HG03558 (cell line): ENCODE results near the gene SLC9A9.
"Not testable (repeated sequence)": the region's sequence is repeated elsewhere in the genome, so short reads cannot be mapped to it uniquely, and the experiment has no call there.

Experiments
- ATAC-seq: cut with Tn5 transposase; IDR thresholded peaks from one replicate; pipeline ENCODE4 v1.9.1; 2021; ENCODE audit warnings: moderate number of reproducible peaks; ENCODE audit not compliant: unreplicated experiment; ENCODE audit errors: extremely low read depth

Gene SLC9A9

DNA sequence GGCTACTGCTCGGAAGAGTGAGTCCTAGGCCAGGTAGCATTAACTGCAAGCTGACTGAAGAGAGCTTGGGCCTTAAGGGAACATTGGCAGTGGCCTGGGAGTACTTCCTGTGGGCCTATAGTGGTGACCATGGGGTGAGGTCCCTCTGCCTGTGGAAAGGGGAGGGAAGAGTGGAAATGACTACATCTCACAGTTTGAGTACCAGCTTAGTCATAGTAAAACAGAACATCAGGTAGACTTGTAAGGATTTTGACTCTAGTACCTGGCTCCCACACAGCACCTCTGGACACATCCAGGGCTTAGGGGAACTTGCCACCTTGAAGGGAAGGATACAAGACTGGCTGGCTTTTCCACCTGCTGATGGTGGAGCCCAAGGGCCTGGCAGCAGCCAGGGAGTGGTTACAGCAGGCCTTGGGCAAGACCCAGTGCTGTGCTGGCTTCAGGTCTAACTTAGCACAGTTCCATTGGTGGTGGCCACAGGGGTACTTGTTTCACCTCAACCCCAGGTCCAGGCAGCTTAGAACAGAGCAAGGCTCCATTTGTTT is 147.8 kb downstream of the SLC9A9 start:
- no peak for ATAC-seq

DNA sequence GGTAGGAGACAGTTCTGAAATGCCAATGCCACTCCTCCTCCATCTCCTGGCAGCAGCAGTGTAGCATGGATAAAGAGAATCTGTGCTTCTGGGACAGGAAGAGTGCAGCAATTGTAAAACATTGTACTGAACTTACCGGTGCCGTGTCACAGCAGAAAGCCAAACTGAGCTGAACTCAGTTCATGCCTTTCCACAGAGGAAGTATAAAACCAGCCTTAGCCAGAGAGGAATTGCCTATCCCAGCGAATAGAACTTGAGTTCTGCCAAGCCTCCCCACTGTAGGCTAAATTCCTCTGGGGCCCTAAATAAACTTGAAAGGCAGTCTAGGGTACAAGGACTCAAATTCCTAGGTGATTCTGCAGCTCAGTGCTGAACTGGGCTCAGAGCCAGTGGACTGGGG is 148.8 kb downstream of the SLC9A9 start:
- no peak for ATAC-seq

DNA sequence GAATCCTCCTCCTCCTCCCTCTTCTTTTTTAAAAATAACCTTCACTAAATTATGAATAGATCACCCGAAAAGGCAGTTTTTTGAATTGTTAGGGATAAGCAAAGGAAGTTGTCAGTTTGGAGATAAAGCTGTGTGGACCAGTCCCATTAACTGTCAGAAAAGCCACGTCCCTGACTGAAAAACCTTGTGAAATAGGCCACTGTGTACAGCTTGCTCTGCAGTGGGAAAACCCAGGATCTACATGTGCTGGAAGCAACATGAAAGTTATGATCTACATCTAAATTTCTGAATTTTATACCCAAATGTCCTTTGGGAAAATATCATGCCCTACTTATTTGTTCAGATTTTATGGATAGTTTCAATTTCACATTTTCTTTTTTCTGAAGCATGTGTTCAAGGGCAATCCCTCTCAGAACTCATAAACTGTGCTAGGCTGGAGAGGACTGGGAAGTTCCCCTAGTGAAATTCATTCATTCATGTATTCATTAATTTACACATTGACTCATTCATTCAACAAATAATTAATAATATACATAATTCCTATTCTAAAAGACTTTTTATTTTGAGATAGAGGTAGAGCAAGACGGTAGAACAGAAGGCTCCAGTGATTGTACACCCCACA is 149.5 kb downstream of the SLC9A9 start:
- no peak for ATAC-seq

DNA sequence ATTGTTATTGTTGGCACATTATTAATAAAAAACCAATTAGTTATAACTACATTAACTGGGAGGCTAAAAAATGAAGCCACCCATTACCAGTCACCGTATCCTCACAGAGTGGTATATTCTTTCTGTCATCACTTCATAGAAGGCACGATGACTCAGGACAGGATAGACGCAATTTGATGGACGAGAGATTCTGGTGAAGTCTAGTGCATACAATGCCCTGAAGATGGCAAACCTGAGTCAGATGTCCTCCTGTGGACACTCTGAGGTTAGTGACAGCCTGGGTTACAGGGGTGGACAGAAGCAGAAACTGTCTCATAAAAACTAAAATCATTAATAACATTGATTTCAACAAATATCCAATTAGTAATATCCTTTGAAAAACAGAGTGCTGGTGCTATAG is 150.3 kb downstream of the SLC9A9 start:
- ATAC-seq, result no peak

DNA sequence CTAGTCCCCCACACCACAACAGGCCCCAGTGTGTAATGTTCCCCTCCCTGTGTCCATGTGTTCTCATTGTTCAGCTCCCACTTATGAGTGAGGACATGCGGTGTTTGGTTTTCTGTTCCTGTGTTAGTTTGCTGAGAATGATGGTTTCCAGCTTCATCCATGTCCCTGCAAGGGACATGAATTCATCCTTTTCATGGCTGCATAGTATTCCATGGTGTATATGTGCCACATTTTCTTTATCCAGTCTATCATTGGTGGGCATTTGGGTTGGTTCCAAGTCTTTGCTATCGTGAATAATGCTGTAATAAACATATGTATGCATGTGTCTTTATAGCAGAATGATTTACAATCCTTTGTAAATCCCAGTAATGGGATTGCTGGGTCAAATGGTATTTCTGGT is 152.9 kb downstream of the SLC9A9 start:
- ATAC-seq, result not testable (repeated sequence)

DNA sequence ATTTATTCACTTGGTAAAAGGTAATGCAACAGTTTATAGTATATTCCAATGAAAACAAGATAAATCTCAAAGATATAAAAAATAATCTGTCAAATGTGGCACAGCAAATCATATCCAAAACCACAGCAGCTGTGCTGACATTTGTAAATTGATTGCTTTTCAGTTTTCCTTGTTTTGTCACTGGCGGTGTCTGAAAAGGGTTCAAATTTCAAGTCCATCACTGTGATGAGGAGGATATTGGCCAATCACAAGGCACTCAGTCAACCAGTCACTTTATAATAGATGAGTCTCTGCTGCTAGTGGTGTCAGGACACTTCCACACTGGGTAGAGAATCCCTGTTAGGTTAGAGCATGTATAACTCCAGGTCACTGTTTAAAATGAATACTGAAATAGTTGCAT is 154.8 kb downstream of the SLC9A9 start:
- no peak for ATAC-seq

DNA sequence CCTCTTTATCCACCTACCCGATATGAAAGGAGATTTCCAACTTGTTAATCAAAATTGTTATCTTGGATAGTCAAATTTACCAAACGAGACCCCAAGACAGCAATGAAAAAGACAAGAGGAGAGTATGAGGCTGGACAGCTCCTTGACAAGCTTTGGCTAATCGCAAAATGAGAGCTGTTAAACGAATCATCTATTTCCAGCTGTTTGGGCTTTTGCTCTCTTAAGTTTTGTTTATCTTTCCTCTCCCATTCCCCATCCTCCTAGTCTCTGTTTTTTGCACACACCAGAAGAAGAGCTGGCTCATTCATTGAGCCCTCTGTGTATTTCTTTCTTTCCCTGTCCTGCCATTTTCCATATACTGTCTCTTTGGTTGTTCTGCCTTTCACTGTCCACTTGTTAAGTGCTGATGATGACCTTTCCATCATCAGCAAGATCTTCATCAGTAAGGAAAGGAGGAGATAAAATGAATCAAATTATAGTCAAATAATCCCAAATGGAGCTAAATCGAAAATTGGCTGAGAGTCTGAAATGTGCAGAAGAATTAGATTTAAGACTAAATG is 161.6 kb downstream of the SLC9A9 start:
- ATAC-seq, result no peak

DNA sequence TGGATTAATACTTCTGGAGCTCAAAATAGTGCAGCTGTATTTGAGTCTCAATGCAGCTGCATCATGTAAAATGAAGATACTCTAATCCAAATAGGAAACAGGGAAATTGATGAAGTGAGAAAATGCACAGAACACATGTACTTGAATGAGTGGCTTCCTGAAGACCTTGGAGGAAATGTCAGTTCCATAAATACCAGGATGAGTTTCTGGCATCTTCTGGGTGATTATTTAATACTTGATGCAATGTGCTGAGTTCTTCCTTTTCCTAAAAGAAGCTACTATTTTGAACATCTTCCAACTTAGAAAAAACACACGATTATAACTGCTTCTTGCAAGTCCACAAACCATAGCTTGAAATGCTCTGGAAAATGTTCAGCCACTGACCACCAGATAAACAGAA is 162.8 kb downstream of the SLC9A9 start:
- no peak for ATAC-seq

DNA sequence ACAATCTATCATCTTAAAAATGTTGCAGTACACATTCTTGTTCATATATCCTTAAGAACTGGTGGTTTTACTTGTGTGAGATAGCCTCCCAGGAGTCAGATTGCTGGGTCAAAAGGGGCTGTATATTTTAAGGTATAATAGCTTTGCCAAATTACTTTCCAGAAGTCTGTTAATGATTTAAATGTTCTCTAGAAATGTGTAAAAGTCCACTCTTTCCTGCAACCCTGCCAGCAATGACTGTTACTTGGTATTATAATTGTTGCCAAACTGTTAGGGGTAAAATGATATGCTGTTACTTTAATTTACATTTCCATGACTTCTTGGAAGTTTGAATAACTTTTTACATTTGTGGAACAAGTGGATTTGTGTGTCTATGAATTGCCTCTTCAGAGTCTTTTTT is 170.8 kb downstream of the SLC9A9 start:
- ATAC-seq, result no peak

DNA sequence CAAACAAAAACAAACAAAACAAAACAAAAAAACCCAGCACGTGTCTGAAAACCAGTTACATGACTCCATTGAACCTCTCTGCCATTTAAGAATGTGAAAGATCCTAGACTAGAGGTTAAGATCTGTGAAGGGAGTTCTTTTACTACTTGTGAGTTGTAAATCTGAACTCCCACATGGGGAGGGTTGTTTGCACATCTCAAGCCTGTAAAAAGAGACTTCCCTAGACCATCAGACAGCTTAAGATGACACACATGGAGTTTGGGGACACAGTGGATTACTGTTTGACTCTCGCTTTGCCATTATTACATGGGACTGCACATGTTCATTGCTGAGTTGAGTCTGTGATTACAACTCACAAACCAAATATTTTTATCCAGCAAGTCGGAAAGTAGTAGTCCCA is 171.5 kb downstream of the SLC9A9 start:
- no peak for ATAC-seq

DNA sequence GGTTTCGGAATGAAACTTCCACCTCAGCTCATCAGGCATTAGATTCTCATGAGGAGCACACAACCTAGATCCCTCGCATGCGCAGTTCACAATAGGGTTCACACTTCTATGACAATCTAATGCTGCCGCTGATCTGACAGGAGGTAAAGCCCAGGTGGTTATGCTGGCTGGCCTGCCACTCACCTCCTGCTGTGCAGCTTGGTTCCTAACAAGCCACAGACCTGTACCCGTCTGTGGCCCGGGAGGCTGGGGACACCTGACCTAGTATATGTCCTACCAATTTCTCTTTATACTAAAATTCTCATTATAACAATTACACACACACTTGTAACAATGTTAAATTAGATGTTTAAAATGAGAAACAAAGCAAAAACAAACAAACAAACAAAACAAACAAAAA is 172.2 kb downstream of the SLC9A9 start:
- no peak for ATAC-seq

DNA sequence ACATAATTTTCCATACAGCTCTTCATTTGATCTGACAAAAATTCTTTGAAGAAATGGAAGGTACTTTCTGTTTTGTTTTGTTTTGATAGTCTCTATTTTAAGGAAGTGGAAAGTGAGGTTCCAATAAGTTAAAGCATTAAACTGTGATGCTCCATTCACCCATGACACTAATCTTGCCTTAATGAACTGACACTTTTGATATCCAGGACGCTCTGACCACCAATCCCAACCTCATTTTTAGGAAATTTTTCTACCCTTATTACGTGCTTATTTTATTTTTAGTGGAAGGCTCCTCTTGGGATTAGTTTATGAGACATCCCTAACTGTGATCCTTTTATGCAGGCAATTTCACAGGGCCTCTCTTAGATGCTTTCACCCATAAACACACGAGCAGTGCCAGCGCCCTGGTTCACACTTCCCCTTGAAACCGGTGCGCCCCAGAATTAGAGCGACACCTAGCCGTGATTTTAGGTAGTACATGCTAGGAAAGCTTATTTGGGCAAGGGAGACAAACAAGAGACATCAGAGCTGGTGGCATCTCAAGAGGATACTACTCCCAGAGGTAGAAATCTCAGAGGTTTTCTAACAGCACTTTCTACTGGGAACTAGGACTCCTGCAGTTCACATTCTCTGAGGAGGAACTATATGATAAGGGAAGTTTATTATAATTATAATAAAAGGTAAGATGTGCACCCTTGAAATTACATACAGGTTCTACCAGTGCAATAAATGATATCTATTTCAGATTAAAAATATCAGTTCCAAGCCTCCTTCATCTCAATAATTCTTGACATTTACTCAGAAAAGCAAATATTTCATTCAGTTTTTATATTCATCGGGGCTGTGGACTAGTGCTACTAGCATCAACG is 173.9 kb downstream of the SLC9A9 start:
- no peak for ATAC-seq

DNA sequence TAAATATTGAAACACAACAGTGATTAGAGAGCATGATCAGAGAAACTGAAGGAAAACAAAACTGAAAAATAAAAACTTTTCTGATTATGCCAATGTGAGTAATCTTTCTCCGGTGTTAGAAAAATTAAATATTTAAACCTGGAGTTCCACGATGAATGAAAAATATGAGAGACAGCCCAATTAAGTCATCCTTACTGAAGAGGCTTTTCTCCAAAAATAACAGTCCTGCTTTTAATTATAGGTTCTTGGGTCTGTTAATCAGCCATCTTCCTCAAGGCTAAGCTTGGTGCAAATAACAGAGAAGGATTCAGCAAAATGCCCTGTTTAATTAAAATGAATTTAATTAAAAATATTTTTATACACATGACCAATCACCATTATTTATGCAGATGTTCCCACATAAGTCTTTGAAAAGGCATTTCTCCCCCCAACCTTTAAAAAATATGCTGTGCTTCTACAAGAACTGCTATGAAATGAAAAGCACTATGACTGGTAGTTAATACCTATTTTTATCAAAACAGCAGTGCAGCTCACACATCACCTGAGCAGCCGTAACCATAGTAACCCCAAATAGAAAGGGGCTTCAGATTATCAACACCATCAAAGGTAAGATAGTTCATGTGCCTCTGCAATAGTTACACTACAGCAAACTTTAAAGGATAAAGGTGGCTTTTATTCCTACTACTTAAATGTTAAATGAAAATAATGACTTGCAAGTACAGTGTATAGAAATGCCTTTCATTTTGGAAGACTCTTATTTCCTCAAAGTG is 175.7 kb downstream of the SLC9A9 start:
- ATAC-seq, result no peak

DNA sequence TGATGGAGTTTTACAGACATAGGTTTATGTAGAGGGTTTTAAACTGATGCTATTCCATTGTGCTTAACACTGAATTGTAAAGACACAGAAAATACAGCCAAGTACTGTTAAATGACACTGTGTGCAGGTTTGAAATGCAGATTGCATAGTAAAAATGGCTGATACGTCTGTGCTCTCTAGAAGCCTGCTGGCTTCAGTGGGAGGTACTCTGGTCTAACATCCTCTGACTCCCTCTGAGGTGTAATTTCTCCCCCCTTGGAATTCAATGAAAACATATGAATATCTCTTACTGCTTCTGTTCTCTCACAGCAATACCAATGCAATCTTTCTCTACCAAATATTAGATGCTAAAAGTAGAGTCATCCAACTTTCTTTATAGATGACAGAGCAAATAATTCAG is 176.6 kb downstream of the SLC9A9 start:
- no peak for ATAC-seq

DNA sequence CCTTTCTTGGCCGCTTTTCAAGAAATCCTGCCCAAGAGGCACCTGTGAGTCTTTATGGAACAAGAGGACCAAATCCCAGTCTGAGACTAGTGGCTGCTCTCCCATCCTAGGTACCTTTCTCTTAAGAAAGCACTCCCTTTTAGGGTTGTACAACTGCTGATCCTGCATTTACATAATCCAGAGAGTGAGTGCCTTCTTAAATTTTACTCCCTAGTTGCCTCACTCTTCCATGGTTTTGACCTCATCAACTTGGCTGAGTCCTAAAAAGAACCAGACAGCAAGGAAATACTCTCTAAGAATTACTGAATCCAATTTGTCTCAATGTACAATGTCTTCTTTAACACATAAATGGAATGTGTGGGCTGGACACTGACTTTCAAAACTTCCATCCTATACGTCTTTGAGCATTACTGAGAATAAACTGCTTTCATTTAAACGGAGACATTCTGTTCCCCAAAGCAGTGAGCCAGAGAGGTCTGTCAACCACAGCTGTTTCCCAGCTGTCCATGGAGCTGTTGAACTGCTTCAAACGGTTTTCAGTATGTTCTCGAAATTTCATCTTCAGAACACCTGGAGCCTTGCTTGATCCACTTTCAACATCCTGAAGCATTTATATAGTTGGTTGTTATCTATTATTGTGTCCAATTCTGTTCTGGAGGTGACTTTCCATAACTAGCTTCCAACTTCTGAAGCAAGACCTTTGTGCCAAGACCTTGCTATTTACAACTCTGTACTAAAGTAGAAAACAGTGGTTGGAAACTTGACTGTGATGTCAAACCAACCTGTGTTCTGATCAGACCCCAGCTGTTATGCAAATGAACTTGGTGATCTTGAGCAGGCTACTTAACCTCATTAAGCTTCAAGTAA is 179.1 kb downstream of the SLC9A9 start:
- ATAC-seq, result peak; percentile 81

DNA sequence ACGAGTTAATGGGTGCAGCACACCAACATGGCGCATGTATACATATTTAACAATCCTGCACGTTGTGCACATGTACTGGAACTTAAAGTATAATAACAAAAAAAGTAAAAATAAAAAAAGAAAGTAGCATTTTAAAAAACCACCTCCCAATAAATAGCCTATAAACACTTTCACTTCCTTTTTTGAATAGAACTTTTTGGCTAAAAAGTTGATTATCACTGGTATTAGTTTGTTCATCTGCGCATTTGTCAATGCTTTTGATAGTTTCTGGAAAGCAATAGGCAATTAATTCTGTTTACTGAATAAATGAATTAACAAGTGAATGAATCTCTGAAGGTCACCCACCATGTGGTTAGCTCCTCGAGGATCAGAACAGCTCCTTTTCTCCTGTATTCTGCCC is 179.9 kb downstream of the SLC9A9 start:
- no peak for ATAC-seq

DNA sequence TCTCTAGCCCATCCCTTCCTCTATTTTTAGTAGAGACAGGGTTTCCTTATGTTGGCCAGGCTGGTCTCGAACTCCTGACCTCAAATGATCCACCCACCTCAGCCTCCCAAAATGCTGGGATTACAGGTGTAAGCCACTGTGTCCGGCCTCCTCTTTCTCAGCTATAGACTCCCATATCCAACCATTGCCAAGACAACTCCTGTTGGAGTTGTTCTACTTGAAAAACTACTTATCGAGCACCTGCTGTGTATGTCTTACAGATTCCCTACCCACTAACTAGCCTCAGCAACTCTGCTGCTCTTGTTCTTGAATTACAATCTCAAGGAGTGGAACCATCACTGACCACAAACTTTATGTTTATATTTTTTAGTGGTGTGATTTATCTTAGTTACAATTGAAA is 186.6 kb downstream of the SLC9A9 start:
- ATAC-seq, result no peak

DNA sequence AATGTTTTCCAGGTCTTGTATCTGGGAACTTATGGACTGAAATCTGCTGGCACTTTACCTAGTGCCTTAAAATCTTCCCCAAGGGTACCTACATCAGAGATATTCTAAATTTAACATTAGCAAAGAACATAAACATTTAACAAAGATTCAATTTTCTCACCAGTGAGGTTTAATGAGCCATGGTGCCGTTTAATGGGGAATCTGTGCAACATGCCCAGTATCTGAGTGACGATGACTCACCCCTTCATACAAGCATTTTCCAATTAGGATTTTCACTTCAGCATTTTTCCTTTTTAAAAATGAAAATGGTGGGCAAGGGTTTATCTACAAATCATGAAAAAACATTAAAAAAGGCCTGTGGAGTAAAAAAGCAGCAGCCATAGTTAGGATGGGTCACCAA is 189.4 kb downstream of the SLC9A9 start:
- ATAC-seq, result no peak

DNA sequence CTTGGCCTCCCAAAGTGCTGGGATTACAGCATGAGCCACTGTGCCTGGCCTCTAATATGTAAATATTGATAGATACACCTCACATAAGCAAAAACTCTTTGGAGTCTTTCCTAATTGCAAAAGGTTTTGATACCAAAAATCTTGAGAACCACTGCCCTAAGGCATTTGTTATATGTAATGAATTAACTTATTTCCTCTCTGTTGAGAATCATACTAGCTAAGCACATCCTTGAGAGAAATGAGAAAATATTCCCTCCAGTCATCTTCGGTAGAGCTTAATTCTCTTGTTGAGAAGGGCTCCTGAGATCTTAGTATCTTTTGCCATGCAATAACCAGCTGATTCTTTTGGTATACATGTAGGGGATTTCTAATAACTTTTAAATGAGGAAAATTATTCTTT is 190.2 kb downstream of the SLC9A9 start:
- ATAC-seq, result no peak

DNA sequence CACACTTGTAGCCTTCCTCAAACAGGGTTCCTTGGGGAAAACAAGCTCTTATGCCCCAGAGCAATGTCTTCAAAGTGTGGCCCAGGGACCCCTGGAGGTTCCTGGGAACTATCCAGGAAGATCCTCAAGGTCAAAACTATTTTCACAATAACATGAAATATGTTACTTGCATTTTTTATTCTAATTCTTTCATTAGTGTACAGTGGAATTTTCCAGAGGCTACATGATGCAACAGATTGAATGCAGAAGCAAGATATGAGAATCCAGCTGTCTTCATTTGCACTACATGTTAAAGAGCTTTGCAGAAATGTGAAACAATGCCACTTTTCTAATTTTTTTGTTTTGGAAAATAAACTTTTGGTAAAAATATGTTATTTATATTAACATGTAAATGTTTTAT is 190.9 kb downstream of the SLC9A9 start:
- ATAC-seq, result no peak
